ENCODE data around the gene NUBP1. TPM values are rescaled to one million over a fixed set of nuclear protein-coding genes. Genes with fewer than 3 reads are reported as not detected.
A peak's percentile ranks its signal among the peaks of the same experiment; 100 is the strongest.

The NUBP1 gene
- total RNA-seq, 1 experiment from 2014 or later = 31.5 TPM

DNA sequence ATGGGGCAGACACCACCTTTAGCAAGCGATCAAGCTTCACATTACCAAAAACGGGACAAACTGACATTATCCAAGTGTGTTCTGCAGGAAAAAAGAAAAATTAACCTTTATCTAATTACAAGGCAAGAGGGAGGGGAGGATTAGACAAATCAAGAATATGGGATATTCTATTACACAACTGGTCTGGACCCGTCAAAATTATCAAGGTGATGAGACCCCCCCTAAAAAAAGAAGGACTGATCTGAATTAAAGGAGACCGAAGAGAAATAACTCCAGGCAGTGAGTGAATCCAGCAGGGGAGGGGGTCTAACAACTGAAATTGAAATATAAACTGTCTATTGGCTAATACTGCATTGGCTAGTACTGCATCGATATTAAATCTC is 424 bp upstream of the NUBP1 start:
- no peaks in the 10 kb centered on the region for H3K36me3 ChIP-seq (ENCODE audit: control insufficient read depth in 1 of 2, insufficient read depth in 2 of 2, low read length in 2 of 2)
- H3K27me3 ChIP-seq (ENCODE audit: insufficient read depth, low read length) = no peaks in the 10 kb centered on the region
- peak overlapping the region; percentile 56 to 68 for H3K4me3 ChIP-seq (replicated peaks in 1 of 2; ENCODE audit: low read depth in 1 of 2, low read length in 2 of 2)
- peak overlapping the region; percentile 83 for H3K9ac ChIP-seq (ENCODE audit: low read length)
- DNase-seq (ENCODE audit: low read depth, low spot score) (no peak), ATAC-seq (no peak)
- TF ChIP-seq, protein P1, sequence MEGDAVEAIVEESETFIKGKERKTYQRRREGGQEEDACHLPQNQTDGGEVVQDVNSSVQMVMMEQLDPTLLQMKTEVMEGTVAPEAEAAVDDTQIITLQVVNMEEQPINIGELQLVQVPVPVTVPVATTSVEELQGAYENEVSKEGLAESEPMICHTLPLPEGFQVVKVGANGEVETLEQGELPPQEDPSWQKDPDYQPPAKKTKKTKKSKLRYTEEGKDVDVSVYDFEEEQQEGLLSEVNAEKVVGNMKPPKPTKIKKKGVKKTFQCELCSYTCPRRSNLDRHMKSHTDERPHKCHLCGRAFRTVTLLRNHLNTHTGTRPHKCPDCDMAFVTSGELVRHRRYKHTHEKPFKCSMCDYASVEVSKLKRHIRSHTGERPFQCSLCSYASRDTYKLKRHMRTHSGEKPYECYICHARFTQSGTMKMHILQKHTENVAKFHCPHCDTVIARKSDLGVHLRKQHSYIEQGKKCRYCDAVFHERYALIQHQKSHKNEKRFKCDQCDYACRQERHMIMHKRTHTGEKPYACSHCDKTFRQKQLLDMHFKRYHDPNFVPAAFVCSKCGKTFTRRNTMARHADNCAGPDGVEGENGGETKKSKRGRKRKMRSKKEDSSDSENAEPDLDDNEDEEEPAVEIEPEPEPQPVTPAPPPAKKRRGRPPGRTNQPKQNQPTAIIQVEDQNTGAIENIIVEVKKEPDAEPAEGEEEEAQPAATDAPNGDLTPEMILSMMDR (IDR thresholded peaks at IDR 0.05 in 2 of 3, conservative IDR thresholded peaks at IDR 0.05 in 1 of 3; ENCODE audit: borderline replicate concordance in 1 of 3, insufficient read depth in 1 of 3, low read depth in 2 of 3, low read length in 2 of 3) = no peak
- no peak for TF ChIP-seq ZNF274 (IDR thresholded peaks at IDR 0.05; ENCODE audit: low read depth, low read length)
- TF ChIP-seq MAX (IDR thresholded peaks at IDR 0.05) = no peak
- TF ChIP-seq SP1 (IDR thresholded peaks at IDR 0.05; ENCODE audit: low read depth) = no peak
- TF ChIP-seq, protein P2, sequence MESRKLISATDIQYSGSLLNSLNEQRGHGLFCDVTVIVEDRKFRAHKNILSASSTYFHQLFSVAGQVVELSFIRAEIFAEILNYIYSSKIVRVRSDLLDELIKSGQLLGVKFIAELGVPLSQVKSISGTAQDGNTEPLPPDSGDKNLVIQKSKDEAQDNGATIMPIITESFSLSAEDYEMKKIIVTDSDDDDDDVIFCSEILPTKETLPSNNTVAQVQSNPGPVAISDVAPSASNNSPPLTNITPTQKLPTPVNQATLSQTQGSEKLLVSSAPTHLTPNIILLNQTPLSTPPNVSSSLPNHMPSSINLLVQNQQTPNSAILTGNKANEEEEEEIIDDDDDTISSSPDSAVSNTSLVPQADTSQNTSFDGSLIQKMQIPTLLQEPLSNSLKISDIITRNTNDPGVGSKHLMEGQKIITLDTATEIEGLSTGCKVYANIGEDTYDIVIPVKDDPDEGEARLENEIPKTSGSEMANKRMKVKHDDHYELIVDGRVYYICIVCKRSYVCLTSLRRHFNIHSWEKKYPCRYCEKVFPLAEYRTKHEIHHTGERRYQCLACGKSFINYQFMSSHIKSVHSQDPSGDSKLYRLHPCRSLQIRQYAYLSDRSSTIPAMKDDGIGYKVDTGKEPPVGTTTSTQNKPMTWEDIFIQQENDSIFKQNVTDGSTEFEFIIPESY (IDR thresholded peaks at IDR 0.05; ENCODE audit: extremely low read depth, insufficient replicate concordance, low read length) = no peak
- TF ChIP-seq SIN3A (IDR thresholded peaks at IDR 0.05; ENCODE audit: low read depth) = no peak
- TF ChIP-seq, protein P3, sequence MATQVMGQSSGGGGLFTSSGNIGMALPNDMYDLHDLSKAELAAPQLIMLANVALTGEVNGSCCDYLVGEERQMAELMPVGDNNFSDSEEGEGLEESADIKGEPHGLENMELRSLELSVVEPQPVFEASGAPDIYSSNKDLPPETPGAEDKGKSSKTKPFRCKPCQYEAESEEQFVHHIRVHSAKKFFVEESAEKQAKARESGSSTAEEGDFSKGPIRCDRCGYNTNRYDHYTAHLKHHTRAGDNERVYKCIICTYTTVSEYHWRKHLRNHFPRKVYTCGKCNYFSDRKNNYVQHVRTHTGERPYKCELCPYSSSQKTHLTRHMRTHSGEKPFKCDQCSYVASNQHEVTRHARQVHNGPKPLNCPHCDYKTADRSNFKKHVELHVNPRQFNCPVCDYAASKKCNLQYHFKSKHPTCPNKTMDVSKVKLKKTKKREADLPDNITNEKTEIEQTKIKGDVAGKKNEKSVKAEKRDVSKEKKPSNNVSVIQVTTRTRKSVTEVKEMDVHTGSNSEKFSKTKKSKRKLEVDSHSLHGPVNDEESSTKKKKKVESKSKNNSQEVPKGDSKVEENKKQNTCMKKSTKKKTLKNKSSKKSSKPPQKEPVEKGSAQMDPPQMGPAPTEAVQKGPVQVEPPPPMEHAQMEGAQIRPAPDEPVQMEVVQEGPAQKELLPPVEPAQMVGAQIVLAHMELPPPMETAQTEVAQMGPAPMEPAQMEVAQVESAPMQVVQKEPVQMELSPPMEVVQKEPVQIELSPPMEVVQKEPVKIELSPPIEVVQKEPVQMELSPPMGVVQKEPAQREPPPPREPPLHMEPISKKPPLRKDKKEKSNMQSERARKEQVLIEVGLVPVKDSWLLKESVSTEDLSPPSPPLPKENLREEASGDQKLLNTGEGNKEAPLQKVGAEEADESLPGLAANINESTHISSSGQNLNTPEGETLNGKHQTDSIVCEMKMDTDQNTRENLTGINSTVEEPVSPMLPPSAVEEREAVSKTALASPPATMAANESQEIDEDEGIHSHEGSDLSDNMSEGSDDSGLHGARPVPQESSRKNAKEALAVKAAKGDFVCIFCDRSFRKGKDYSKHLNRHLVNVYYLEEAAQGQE (IDR thresholded peaks at IDR 0.05; ENCODE audit: low read depth) = no peak
- TF ChIP-seq EGR1 (IDR thresholded peaks at IDR 0.05; ENCODE audit: low read depth) = no peak
- no peak for TF ChIP-seq CEBPB (IDR thresholded peaks at IDR 0.05; ENCODE audit: low read depth)
- TF ChIP-seq ZFX (IDR thresholded peaks at IDR 0.05) = no peak
- TF ChIP-seq ELF1 (IDR thresholded peaks at IDR 0.05; ENCODE audit: borderline replicate concordance, low read depth) = no peak
- CTCF ChIA-PET = interaction anchor here (0.7 to 1.9 kb wide), 3 partner anchors 12 to 228 kb away, joined by 5 to 19 read pairs (median 5); no protein-coding TSS in a partner anchor
- POLR2A ChIA-PET = interaction anchor here (0.7 to 1.4 kb wide), 2 partner anchors 10 to 190 kb away, joined by 4 read pairs; no protein-coding TSS in a partner anchor
- intact Hi-C loops (cut with micrococcal nuclease) = loop anchor here (5.0 kb wide), 1 partner anchor 134 kb away; the partner anchor contains the start of gene CIITA
- H4K20me1 ChIP-seq (ENCODE audit: insufficient read depth) = no peaks in the 10 kb centered on the region
- H3K9me2 ChIP-seq (ENCODE audit: insufficient read depth) = no peaks in the 10 kb centered on the region
- H3K4me2 ChIP-seq (ENCODE audit: low read length) = peak overlapping the region; percentile 96
- peak overlapping the region; percentile 85 for H3K27ac ChIP-seq (ENCODE audit: low read depth, low read length)
- H2AFZ ChIP-seq (ENCODE audit: low read depth, low read length, poor library complexity, severe bottlenecking) = peak overlapping the region; percentile 36
- H3K9me3 ChIP-seq (ENCODE audit: control insufficient read depth in 1 of 2, insufficient read depth in 1 of 2, low read depth in 1 of 2, low read length in 2 of 2) = no peaks in the 10 kb centered on the region
- peaks cover 20 to 43% of the 10 kb centered on the region in 2 experiments for H3K4me1 ChIP-seq (ENCODE audit: control insufficient read depth in 1 of 2, insufficient read depth in 2 of 2, low read length in 2 of 2)
- no TSS peak for BruUV-seq (replicated peaks)
- no peaks in the 10 kb centered on the region for H3K79me2 ChIP-seq (ENCODE audit: insufficient read depth, low read length)
- RAD21 ChIA-PET (ENCODE audit: low non-redundant PET in 1 of 2, low total read pairs in 2 of 2, uncharacterized antibody in 2 of 2, unreplicated experiment in 2 of 2) = no interaction called here
